ENCODE results near the gene RNF115. TPM values are rescaled to one million over a fixed set of nuclear protein-coding genes. Genes with fewer than 3 reads are reported as not detected.
"Not testable (repeated sequence)": the region's sequence is repeated elsewhere in the genome, so short reads cannot be mapped to it uniquely, and the experiment has no call there.

RNF115 gene
- total and polyA plus RNA-seq, 2 donors (not counting 3 experiments of a cell fraction or from before 2014, with no cell fraction given): 7.6 to 17.3 TPM

DNA sequence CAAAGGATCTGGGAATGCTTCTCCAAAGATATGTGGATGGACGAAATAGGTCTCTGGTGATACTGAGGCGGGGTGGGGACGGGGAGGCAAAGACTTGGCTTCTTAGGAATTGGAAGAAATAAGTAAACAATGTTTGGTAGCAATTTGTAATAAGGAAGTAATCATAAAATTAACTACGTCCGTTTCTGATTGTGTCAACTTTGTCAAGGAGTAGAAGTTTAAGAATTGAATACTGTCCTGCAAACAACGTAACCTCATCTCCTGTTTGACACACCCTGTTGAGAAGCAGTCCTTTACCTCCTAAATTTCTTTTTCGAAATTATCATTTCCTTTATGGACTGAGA is 576 bp upstream of the RNF115 start:
- Histone ChIP-seq H4K20me1 (replicated peaks; ENCODE audit: control insufficient read depth, extremely low read depth, insufficient read depth, low read length) (no peaks in the 10 kb centered on the region), H2AFZ (ENCODE audit: low read depth, low read length) (peak overlapping the region; percentile 62), H3K36me3 (ENCODE audit: control insufficient read depth in 2 of 2, extremely low read depth in 1 of 2, insufficient read depth in 2 of 2, low read length in 2 of 2) (peaks cover 19 to 27% of the 10 kb centered on the region in 2 experiments), H3K9me3 (replicated peaks; ENCODE audit: control insufficient read depth, insufficient read depth, low read length) (no peaks in the 10 kb centered on the region), H3K4me3 (replicated peaks in 1 of 3; ENCODE audit: insufficient read depth in 1 of 3, low read depth in 1 of 3, low read length in 3 of 3) (peak overlapping the region; percentile 47 to 95 (median 86)), H3K27ac (ENCODE audit: insufficient read depth, low read depth, low read length) (peak overlapping the region; percentile 69), H3K4me2 (ENCODE audit: insufficient read depth, low read length) (peak overlapping the region; percentile 71), H3K79me2 (ENCODE audit: control insufficient read depth, insufficient read depth, low read length) (peaks cover 26% of the 10 kb centered on the region), H3K9ac (replicated peaks; ENCODE audit: extremely low read depth, insufficient read depth, low read length) (peak overlapping the region; percentile 89), H3K4me1 (ENCODE audit: control insufficient read depth, extremely low read depth, insufficient read depth, low read length) (peaks cover 13% of the 10 kb centered on the region), H3K9me1 (replicated peaks; ENCODE audit: control insufficient read depth, extremely low read depth, insufficient read depth, low read length) (no peaks in the 10 kb centered on the region), H3K27me3 (ENCODE audit: control insufficient read depth in 2 of 2, insufficient read depth in 2 of 2, low read length in 2 of 2) (no peaks in the 10 kb centered on the region)
- dilution Hi-C loops (cut with MboI; ENCODE audit: extremely low pct_ligation_motif_present, low sequenced_read_pairs): no loop called here
- no peak for DNase-seq (ENCODE audit: low read depth, low spot score)
- no TSS peak for BruUV-seq (replicated peaks)
- ChIA-PET POLR2A (interaction anchor here (0.7 to 1.6 kb wide), 3 partner anchors 42 to 103 kb away, joined by 3 to 5 read pairs (median 4); partner anchors contain the start of gene RBM8A), CTCF (interaction anchor here (1.1 to 6.2 kb wide), 7 partner anchors 18 to 103 kb away, joined by 3 to 69 read pairs (median 4); partner anchors contain the start of genes NUDT17 and PIAS3)
- peak; percentile 42 for FAIRE-seq
- TF ChIP-seq MYC (IDR thresholded peaks at IDR 0.05; ENCODE audit: low read depth, low read length) (no peak), JUN (IDR thresholded peaks at IDR 0.05; ENCODE audit: borderline replicate concordance, insufficient read depth, insufficient read length, low read depth) (no peak), EZH2 (IDR thresholded peaks at IDR 0.05; ENCODE audit: borderline replicate concordance, low read depth, low read length, severe bottlenecking) (no peak), GATA2 (IDR thresholded peaks at IDR 0.05; ENCODE audit: insufficient read depth, insufficient read length, low read depth, low read length) (no peak), FOS (IDR thresholded peaks at IDR 0.05; ENCODE audit: borderline replicate concordance, insufficient read depth, low read length) (no peak), POLR2A (IDR thresholded peaks at IDR 0.05; ENCODE audit: low read depth, low read length) (no peak), POLR2AphosphoS5 (IDR thresholded peaks at IDR 0.05; ENCODE audit: insufficient read depth, low read depth, low read length) (no peak)
- TF ChIP-seq, protein P1, sequence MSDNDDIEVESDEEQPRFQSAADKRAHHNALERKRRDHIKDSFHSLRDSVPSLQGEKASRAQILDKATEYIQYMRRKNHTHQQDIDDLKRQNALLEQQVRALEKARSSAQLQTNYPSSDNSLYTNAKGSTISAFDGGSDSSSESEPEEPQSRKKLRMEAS (IDR thresholded peaks at IDR 0.05; ENCODE audit: insufficient read depth, insufficient read length): no peak
- TF ChIP-seq, protein P2, sequence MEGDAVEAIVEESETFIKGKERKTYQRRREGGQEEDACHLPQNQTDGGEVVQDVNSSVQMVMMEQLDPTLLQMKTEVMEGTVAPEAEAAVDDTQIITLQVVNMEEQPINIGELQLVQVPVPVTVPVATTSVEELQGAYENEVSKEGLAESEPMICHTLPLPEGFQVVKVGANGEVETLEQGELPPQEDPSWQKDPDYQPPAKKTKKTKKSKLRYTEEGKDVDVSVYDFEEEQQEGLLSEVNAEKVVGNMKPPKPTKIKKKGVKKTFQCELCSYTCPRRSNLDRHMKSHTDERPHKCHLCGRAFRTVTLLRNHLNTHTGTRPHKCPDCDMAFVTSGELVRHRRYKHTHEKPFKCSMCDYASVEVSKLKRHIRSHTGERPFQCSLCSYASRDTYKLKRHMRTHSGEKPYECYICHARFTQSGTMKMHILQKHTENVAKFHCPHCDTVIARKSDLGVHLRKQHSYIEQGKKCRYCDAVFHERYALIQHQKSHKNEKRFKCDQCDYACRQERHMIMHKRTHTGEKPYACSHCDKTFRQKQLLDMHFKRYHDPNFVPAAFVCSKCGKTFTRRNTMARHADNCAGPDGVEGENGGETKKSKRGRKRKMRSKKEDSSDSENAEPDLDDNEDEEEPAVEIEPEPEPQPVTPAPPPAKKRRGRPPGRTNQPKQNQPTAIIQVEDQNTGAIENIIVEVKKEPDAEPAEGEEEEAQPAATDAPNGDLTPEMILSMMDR (IDR thresholded peaks at IDR 0.05; ENCODE audit: extremely low read depth in 1 of 2, insufficient read depth in 1 of 2, low read depth in 1 of 2, low read length in 2 of 2): no peak
- intact Hi-C loops (cut with micrococcal nuclease): loop anchor here (1.0 to 10.0 kb wide), 3 partner anchors 39 to 104 kb away; no protein-coding TSS in a partner anchor

DNA sequence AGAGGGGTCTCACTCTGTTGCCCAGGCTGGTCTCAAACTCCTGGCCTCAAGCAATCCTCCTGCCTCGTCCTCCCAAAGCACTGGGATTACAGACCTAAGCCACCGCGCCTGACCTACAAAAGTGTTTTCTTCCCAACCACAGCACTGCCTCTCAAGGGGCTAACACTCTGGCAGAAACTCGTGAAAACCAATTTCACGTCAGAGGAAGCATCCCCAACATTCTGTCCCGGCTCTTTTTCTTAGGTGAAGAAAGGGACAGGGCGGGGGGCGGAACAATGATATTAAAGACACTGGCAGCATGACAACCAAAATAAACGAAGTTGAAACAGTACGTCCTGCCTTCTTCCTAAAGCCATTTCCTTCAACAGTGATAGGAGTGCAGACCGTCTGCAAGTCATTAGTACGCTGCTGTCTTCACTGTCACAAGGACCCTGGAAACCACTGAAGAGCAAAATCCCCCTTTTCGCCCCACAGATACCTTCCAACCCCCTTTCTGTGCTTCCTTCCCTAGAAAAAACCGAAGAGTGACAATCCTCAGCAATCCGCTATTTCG is 1.0 kb downstream of the RNF115 start:
- H3K4me3 ChIP-seq (replicated peaks in 1 of 3; ENCODE audit: insufficient read depth in 1 of 3, low read depth in 1 of 3, low read length in 3 of 3); POLR2A ChIA-PET; H3K9me3 ChIP-seq (replicated peaks; ENCODE audit: control insufficient read depth, insufficient read depth, low read length); H2AFZ ChIP-seq (ENCODE audit: low read depth, low read length); H3K4me2 ChIP-seq (ENCODE audit: insufficient read depth, low read length); H4K20me1 ChIP-seq (replicated peaks; ENCODE audit: control insufficient read depth, extremely low read depth, insufficient read depth, low read length); FAIRE-seq; DNase-seq (ENCODE audit: low read depth, low spot score); BruUV-seq (replicated peaks); H3K27me3 ChIP-seq (ENCODE audit: control insufficient read depth in 2 of 2, insufficient read depth in 2 of 2, low read length in 2 of 2); H3K9ac ChIP-seq (replicated peaks; ENCODE audit: extremely low read depth, insufficient read depth, low read length); CTCF ChIA-PET; H3K27ac ChIP-seq (ENCODE audit: insufficient read depth, low read depth, low read length); dilution Hi-C loops (cut with MboI; ENCODE audit: extremely low pct_ligation_motif_present, low sequenced_read_pairs); H3K9me1 ChIP-seq (replicated peaks; ENCODE audit: control insufficient read depth, extremely low read depth, insufficient read depth, low read length): not testable (repeated sequence)
- intact Hi-C loops (cut with micrococcal nuclease): loop anchor here (10.0 kb wide), 1 partner anchor 68 kb away; no protein-coding TSS in a partner anchor
- Histone ChIP-seq H3K36me3 (ENCODE audit: control insufficient read depth in 2 of 2, extremely low read depth in 1 of 2, insufficient read depth in 2 of 2, low read length in 2 of 2) (peaks cover 6 to 11% of the 10 kb centered on the region in 2 experiments), H3K4me1 (ENCODE audit: control insufficient read depth, extremely low read depth, insufficient read depth, low read length) (peaks cover 10% of the 10 kb centered on the region), H3K79me2 (ENCODE audit: control insufficient read depth, insufficient read depth, low read length) (peaks cover 30% of the 10 kb centered on the region)
